Renal pelvis (tissue), 4 donors: ENCODE measurements around the gene GAP43. TPM values are rescaled to one million over a fixed set of nuclear protein-coding genes. Genes with fewer than 3 reads are reported as not detected.
"Not testable (repeated sequence)": the region's sequence is repeated elsewhere in the genome, so short reads cannot be mapped to it uniquely, and the experiment has no call there.

Experiments
- DNase-seq: peaks from one replicate; pipeline ENCODE4 v3.0.0-alpha.2; 2013
- polyA plus RNA-seq, 3 donors: library from polyadenylated mRNA; unstranded; fragments of 120-200 nt; gene quantifications; one replicate each; pipeline ENCODE4 v1.2.1, GENCODE V29; 2013; ENCODE audit not compliant: insufficient read length in 3 of 3

GAP43 gene
- polyA plus RNA-seq, 3 donors: 0.36 to 1.00 (median 0.60) TPM

GRCh38 chr3:115697263-115698053 is 74.1 kb downstream of the GAP43 start:
- no peak for DNase-seq

GRCh38 chr3:115698851-115699591 is 75.7 kb downstream of the GAP43 start:
- peak; percentile 35 for DNase-seq

- DNase-seq: no peak
Measured at GRCh38 chr3:115699706-115700105, 76.4 kb downstream of the GAP43 start.

GRCh38 chr3:115702598-115702997 is 79.3 kb downstream of the GAP43 start:
- no peak for DNase-seq

- no peak for DNase-seq
Measured at GRCh38 chr3:115704661-115705338, 81.5 kb downstream of the GAP43 start.

- no peak for DNase-seq
Measured at GRCh38 chr3:115706311-115706829, 83.1 kb downstream of the GAP43 start.

- DNase-seq: no peak
Measured at GRCh38 chr3:115708540-115708939, 85.2 kb downstream of the GAP43 start.

GRCh38 chr3:115709093-115709492 is 85.8 kb downstream of the GAP43 start:
- DNase-seq: no peak

- no peak for DNase-seq
Measured at GRCh38 chr3:115709931-115710330, 86.6 kb downstream of the GAP43 start.

- DNase-seq: no peak
Measured at GRCh38 chr3:115710799-115711198, 87.5 kb downstream of the GAP43 start.

GRCh38 chr3:115712871-115713270 is 89.6 kb downstream of the GAP43 start:
- no peak for DNase-seq

- DNase-seq: no peak
Measured at GRCh38 chr3:115713284-115713683, 90.0 kb downstream of the GAP43 start.

GRCh38 chr3:115715241-115715745 is 92.0 kb downstream of the GAP43 start:
- no peak for DNase-seq

GRCh38 chr3:115720983-115721382 is 97.7 kb downstream of the GAP43 start:
- DNase-seq: no peak

GRCh38 chr3:115725800-115726199 is 102.5 kb downstream of the GAP43 start:
- no peak for DNase-seq

GRCh38 chr3:115727135-115727534 is 103.8 kb downstream of the GAP43 start:
- DNase-seq: no peak

GRCh38 chr3:115728013-115728412 is 104.7 kb downstream of the GAP43 start:
- DNase-seq: no peak

GRCh38 chr3:115736341-115736740 is 113.0 kb downstream of the GAP43 start:
- not testable (repeated sequence) for DNase-seq

- DNase-seq: no peak
Measured at GRCh38 chr3:115741650-115742049, 118.3 kb downstream of the GAP43 start.

GRCh38 chr3:115744516-115744915 is 121.2 kb downstream of the GAP43 start:
- DNase-seq: not testable (repeated sequence)

GRCh38 chr3:115752978-115753377 is 129.7 kb downstream of the GAP43 start:
- not testable (repeated sequence) for DNase-seq

GRCh38 chr3:115758076-115758763 is 134.9 kb downstream of the GAP43 start:
- no peak for DNase-seq
